HepG2 (cell line): ENCODE results near the gene PNMA6F.
"Not testable (repeated sequence)": the region's sequence is repeated elsewhere in the genome, so short reads cannot be mapped to it uniquely, and the experiment has no call there.

Experiments used
- ARNT ChIP-seq: fragments of 450-650 bp; IDR thresholded peaks from 2 replicates; pipeline ENCODE4 v1.6.1; 2017
- CHCHD3 ChIP-seq: sonication (generic); formaldehyde crosslinking; IDR thresholded peaks from 2 replicates; pipeline ENCODE4 v1.8.0; 2022; ENCODE audit warnings: mild to moderate bottlenecking, missing genetic modification reagents, moderate library complexity
- FOXK1 ChIP-seq: sonication (generic); formaldehyde crosslinking; IDR thresholded peaks from 2 replicates; pipeline ENCODE4 v1.4.0; 2020; ENCODE audit warnings: low read depth, missing genetic modification reagents, borderline replicate concordance
- HNRNPK ChIP-seq: fragments of 200-400 bp; formaldehyde crosslinking; IDR thresholded peaks from 2 replicates; pipeline ENCODE4 v1.6.1; 2018; ENCODE audit warnings: low read length, low read depth, moderate library complexity, mild to moderate bottlenecking; ENCODE audit not compliant: poor library complexity, severe bottlenecking
- SRSF4 ChIP-seq: fragments of 200-400 bp; formaldehyde crosslinking; IDR thresholded peaks from one replicate; pipeline ENCODE4 v1.6.1; 2018; ENCODE audit warnings: mild to moderate bottlenecking, low read depth, low read length, moderate library complexity; ENCODE audit not compliant: poor library complexity, severe bottlenecking

- not testable (repeated sequence) for TF ChIP-seq FOXK1 (CRISPR knock-in tag); SRSF4; ARNT; HNRNPK; CHCHD3 (CRISPR knock-in tag)
Observed at GRCh38 chrX:153272070-153272469, 49.5 kb downstream of the PNMA6F start.
